CD4-positive, CD25-positive, alpha-beta regulatory T cell (primary cell): ENCODE results near the gene OPCML. TPM values are rescaled to one million over a fixed set of nuclear protein-coding genes. Genes with fewer than 3 reads are reported as not detected.
"Not testable (repeated sequence)": the region's sequence is repeated elsewhere in the genome, so short reads cannot be mapped to it uniquely, and the experiment has no call there.

Experiments used
- ATAC-seq, 2 donors: fragments of 150-1000 bp; cut with Tn5 transposase; one replicate each; pipeline ENCODE4 v1.10.0; 2021; ENCODE audit warnings: low read depth in 2 of 2, moderate number of reproducible peaks in 2 of 2, moderate library complexity in 1 of 2
- DNase-seq, 3 donors: peaks; one replicate each; pipeline versions ENCODE4 v3.0.0 to v3.0.0-alpha.2; 2012 to 2022; ENCODE audit warnings: mixed read lengths in 1 of 3
- H3K27ac ChIP-seq: one replicate; pipeline ENCODE4 v1.7.0; 2013; ENCODE audit warnings: mild to moderate bottlenecking, low read length; ENCODE audit not compliant: insufficient read depth, poor library complexity, severe bottlenecking
- H3K27me3 ChIP-seq: one replicate; pipeline ENCODE4 v1.7.0; 2013; ENCODE audit warnings: low read length; ENCODE audit not compliant: control insufficient read depth, insufficient read depth
- H3K36me3 ChIP-seq: one replicate; pipeline ENCODE4 v1.7.0; 2013; ENCODE audit warnings: mild to moderate bottlenecking, low read length, moderate library complexity; ENCODE audit not compliant: control insufficient read depth, insufficient read depth
- H3K4me1 ChIP-seq: 2 replicates; pipeline ENCODE4 v1.7.0; 2013; ENCODE audit warnings: mild to moderate bottlenecking, low read length; ENCODE audit not compliant: insufficient read depth, control insufficient read depth, poor library complexity, severe bottlenecking
- H3K4me3 ChIP-seq: one replicate; pipeline ENCODE4 v1.7.0; 2013; ENCODE audit warnings: low read depth, mild to moderate bottlenecking, low read length, moderate library complexity
- H3K9me3 ChIP-seq, 2 experiments: 1 replicate in 1 of 2; 2 replicates in 1 of 2; pipeline ENCODE4 v1.7.0; 2013; ENCODE audit warnings: low read length in 2 of 2, mild to moderate bottlenecking in 1 of 2, moderate library complexity in 1 of 2; ENCODE audit not compliant: control insufficient read depth in 2 of 2
- H3K27ac Mint-ChIP-seq, 3 donors: one replicate each; pipeline ENCODE4 v1.8.0; 2020 to 2022; ENCODE audit warnings: mild to moderate bottlenecking in 3 of 3, mixed read lengths in 3 of 3, moderate library complexity in 2 of 3
- H3K27me3 Mint-ChIP-seq: one replicate; pipeline ENCODE4 v1.8.0; 2022; ENCODE audit warnings: mild to moderate bottlenecking, mixed read lengths
- H3K36me3 Mint-ChIP-seq: one replicate; pipeline ENCODE4 v1.8.0; 2020; ENCODE audit warnings: mixed read lengths
- H3K4me1 Mint-ChIP-seq, 4 donors: one replicate each; pipeline ENCODE4 v1.8.0; 2020 to 2022; ENCODE audit warnings: mixed read lengths in 4 of 4, mild to moderate bottlenecking in 1 of 4
- H3K4me3 Mint-ChIP-seq, 4 donors: one replicate each; pipeline ENCODE4 v1.8.0; 2020 to 2022; ENCODE audit warnings: mild to moderate bottlenecking in 4 of 4, mixed read lengths in 4 of 4, moderate library complexity in 3 of 4
- H3K9me3 Mint-ChIP-seq, 7 donors: one replicate each; pipeline ENCODE4 v1.8.0; 2020 to 2022; ENCODE audit warnings: mixed read lengths in 7 of 7, mild to moderate bottlenecking in 3 of 7, moderate library complexity in 2 of 7
- polyA plus RNA-seq, 4 donors: library from polyadenylated mRNA; unstranded; fragments of 300-500 nt; fragmentation: Illumina TruSeq; gene quantifications; one replicate each; pipeline ENCODE4 v1.2.3, GENCODE V29; 2021
- total RNA-seq: library from RNA; stranded (reverse); gene quantifications from one replicate; pipeline ENCODE4 v1.2.3, GENCODE V29; 2022

Gene OPCML
- total and polyA plus RNA-seq, 5 donors from 2014 or later: not detected

DNA sequence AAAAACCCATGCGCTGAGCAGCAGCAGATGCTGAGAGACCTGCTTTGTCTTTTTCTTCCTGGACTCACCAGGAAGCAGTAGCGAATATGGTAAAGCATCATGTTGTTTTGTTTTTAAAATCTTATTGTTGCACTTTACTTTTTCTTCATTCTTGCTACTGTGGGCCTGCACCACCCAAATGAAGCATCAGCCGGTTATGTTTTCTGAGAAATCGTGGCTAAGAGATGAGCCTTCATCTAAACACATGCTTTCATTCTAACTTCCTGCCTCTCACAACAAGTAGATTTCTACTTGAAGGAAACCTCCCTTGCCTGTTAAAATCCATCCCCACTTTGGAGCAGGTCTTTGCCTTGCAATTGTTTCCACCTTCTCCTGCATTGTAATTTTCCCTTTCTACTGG, 1136.0 kb downstream of the OPCML start:
- no peaks in the 10 kb centered on the region for H3K27me3 ChIP-seq
- ATAC-seq (peak in 1 of 2 donors; percentile 53), DNase-seq (peak in 1 of 3 donors; percentile 24)
- Mint-ChIP-seq H3K9me3 (peaks cover 0 to 26% (median 2%) of the 10 kb centered on the region in 7 donors), H3K4me3 (no peak overlapping the region), H3K36me3 (no peaks in the 10 kb centered on the region), H3K27ac (peak overlapping the region in 1 of 3 donors; percentile 11), H3K4me1 (peaks cover 3 to 17% (median 10%) of the 10 kb centered on the region in 4 donors), H3K27me3 (no peaks in the 10 kb centered on the region)
- H3K36me3 ChIP-seq: no peaks in the 10 kb centered on the region
- H3K4me3 ChIP-seq: no peak overlapping the region
- H3K27ac ChIP-seq: no peak overlapping the region
- H3K4me1 ChIP-seq: no peaks in the 10 kb centered on the region
- H3K9me3 ChIP-seq: peaks cover 0 to 2% of the 10 kb centered on the region in 2 experiments

DNA sequence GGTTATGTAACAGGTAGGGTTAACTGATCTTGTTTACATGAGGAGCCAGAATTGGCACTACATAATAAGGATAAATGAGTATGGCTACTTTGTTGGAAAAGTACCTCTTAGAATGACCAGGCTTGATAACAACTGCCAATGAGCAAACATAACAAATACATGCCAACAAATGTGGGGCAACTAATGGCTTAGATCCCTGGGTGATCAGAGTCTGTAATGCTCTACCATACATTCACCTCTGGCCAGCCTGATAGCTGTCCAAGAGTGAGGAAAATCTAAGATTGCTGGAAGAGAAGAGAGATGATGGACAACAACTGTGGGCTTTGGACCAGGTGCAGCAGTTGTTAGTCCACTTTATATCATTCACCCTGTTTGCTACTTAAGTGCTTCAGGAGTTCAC, 1136.9 kb downstream of the OPCML start:
- Histone ChIP-seq H3K4me3 (no peak overlapping the region), H3K27me3 (no peaks in the 10 kb centered on the region), H3K27ac (no peak overlapping the region), H3K9me3 (peaks cover 0 to 7% of the 10 kb centered on the region in 2 experiments), H3K4me1 (no peaks in the 10 kb centered on the region), H3K36me3 (no peaks in the 10 kb centered on the region)
- Mint-ChIP-seq H3K36me3 (no peaks in the 10 kb centered on the region), H3K27ac (no peak overlapping the region), H3K4me1 (peaks cover 3 to 17% (median 10%) of the 10 kb centered on the region in 4 donors), H3K9me3 (peaks cover 0 to 28% (median 3%) of the 10 kb centered on the region in 7 donors), H3K4me3 (no peak overlapping the region), H3K27me3 (no peaks in the 10 kb centered on the region)
- DNase-seq (no peak), ATAC-seq (no peak)

DNA sequence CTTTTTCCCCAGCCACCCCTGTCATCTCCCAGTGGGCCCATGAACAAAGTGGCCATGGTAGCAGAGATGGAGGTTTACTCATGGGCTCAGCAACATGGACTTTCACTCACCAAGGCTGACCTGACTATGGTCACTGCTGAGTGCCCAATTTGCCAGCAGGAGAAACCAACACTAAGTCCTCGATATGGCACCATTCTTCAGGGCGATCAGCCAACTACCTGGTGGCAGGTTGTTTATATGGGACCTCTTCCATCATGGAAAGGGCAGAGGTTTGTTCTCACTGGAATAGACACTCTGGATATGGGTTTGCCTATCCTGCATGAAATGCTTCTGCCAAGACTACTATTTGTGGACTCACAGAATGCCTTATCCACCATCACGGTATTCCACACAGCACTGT, 1152.8 kb downstream of the OPCML start:
- peaks cover 2 to 20% (median 15%) of the 10 kb centered on the region in 7 donors for H3K9me3 Mint-ChIP-seq
- Histone ChIP-seq H3K9me3 (no peaks in the 10 kb centered on the region), H3K36me3 (no peaks in the 10 kb centered on the region), H3K27me3 (no peaks in the 10 kb centered on the region), H3K4me3 (no peak overlapping the region), H3K4me1 (no peaks in the 10 kb centered on the region), H3K27ac (no peak overlapping the region)
- no peak overlapping the region for H3K4me3 Mint-ChIP-seq
- peaks cover 3% of the 10 kb centered on the region for H3K27me3 Mint-ChIP-seq
- H3K4me1 Mint-ChIP-seq: no peaks in the 10 kb centered on the region
- ATAC-seq: no peak
- DNase-seq: no peak
- H3K27ac Mint-ChIP-seq: no peak overlapping the region
- no peaks in the 10 kb centered on the region for H3K36me3 Mint-ChIP-seq

DNA sequence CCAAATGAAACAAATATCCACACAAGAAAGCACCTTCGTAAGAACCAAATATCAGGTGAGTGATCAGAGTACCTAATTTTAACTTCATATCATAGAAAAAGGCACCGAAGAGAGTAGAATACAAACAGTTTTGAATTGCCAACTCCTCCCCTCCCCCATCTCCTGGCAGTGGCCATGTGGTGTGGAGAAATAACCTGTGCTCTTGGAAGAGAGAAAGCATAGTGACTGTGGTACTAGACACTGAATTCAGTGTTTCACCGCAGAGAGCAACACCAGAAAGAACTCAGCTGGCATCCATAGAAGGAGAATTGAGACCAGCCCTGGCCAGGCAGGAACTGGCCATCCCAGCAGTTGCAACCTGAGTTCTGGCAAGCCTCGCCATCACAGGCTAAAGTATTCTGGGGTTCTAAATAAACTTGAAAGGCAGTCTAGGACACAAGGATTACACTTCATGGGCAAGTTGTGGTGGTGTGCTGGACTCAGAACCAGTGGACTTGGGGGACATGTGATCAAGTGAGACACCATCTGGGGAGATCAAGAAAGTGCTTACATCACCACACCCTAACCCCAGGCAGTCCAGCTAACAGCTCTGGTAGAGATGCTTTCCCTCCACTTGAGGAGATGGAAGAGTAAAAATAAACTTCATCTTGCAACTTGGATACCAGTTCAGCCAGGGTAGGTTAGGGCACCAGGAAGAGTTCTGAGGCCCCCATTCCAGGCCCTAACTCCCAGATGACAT, 1158.7 kb downstream of the OPCML start:
- H3K4me1 ChIP-seq: no peaks in the 10 kb centered on the region
- Mint-ChIP-seq H3K9me3 (peaks cover 1 to 6% (median 4%) of the 10 kb centered on the region in 7 donors), H3K4me1 (peaks cover 0 to 13% (median 4%) of the 10 kb centered on the region in 4 donors), H3K36me3 (no peaks in the 10 kb centered on the region), H3K4me3 (no peak overlapping the region), H3K27me3 (no peaks in the 10 kb centered on the region), H3K27ac (no peak overlapping the region)
- DNase-seq (no peak), ATAC-seq (no peak)
- H3K27ac ChIP-seq: no peak overlapping the region
- H3K4me3 ChIP-seq: no peak overlapping the region
- no peaks in the 10 kb centered on the region for H3K9me3 ChIP-seq
- no peaks in the 10 kb centered on the region for H3K27me3 ChIP-seq
- H3K36me3 ChIP-seq: no peaks in the 10 kb centered on the region

- ATAC-seq, H3K27ac Mint-ChIP-seq, H3K4me3 ChIP-seq, H3K27ac ChIP-seq, H3K9me3 ChIP-seq, H3K27me3 ChIP-seq, H3K27me3 Mint-ChIP-seq, H3K4me1 ChIP-seq, H3K36me3 ChIP-seq, H3K4me3 Mint-ChIP-seq, H3K36me3 Mint-ChIP-seq, DNase-seq: not testable (repeated sequence)
- H3K4me1 Mint-ChIP-seq: peaks cover 0 to 13% (median 4%) of the 10 kb centered on the region in 4 donors
- peaks cover 2 to 13% (median 5%) of the 10 kb centered on the region in 7 donors for H3K9me3 Mint-ChIP-seq
These were observed 1162.2 kb downstream of the OPCML start for GRCh38 chr11:132370114-132370513.

GRCh38 chr11:132367293-132367692, 1165.0 kb downstream of the OPCML start:
- Histone ChIP-seq H3K27me3 (no peaks in the 10 kb centered on the region), H3K36me3 (no peaks in the 10 kb centered on the region), H3K9me3 (peaks cover 5 to 14% of the 10 kb centered on the region in 2 experiments), H3K4me3 (no peak overlapping the region), H3K4me1 (no peaks in the 10 kb centered on the region), H3K27ac (no peak overlapping the region)
- Mint-ChIP-seq H3K36me3 (no peaks in the 10 kb centered on the region), H3K4me1 (peaks cover 0 to 13% (median 4%) of the 10 kb centered on the region in 4 donors), H3K4me3 (no peak overlapping the region), H3K27ac (no peak overlapping the region), H3K27me3 (no peaks in the 10 kb centered on the region), H3K9me3 (peaks cover 0 to 24% (median 8%) of the 10 kb centered on the region in 7 donors)
- no peak for DNase-seq
- no peak for ATAC-seq

- H3K9me3 ChIP-seq: peaks cover 5 to 14% of the 10 kb centered on the region in 2 experiments
- no peaks in the 10 kb centered on the region for H3K27me3 Mint-ChIP-seq
- H3K27me3 ChIP-seq: no peaks in the 10 kb centered on the region
- ATAC-seq (no peak), DNase-seq (no peak)
- no peak overlapping the region for H3K27ac Mint-ChIP-seq
- no peak overlapping the region for H3K4me3 ChIP-seq
- no peaks in the 10 kb centered on the region for H3K36me3 Mint-ChIP-seq
- no peak overlapping the region for H3K4me3 Mint-ChIP-seq
- no peaks in the 10 kb centered on the region for H3K36me3 ChIP-seq
- peaks cover 0 to 24% (median 8%) of the 10 kb centered on the region in 7 donors for H3K9me3 Mint-ChIP-seq
- no peak overlapping the region for H3K27ac ChIP-seq
- peaks cover under 1% of the 10 kb centered on the region for H3K4me1 ChIP-seq
- peaks cover 0 to 13% (median 8%) of the 10 kb centered on the region in 4 donors for H3K4me1 Mint-ChIP-seq
These were observed 1166.7 kb downstream of the OPCML start for GRCh38 chr11:132365650-132366049.
